DND-41 (cell line): ENCODE measurements around the gene TMEM203.

Source experiments
- ATAC-seq: fragments of 200-7000 bp; cut with Tn5 transposase; 3 replicates; pipeline ENCODE4 v1.9.1; 2021; ENCODE audit warnings: low read depth; ENCODE audit not compliant: insufficient read depth
- DNase-seq: peaks from one replicate; pipeline ENCODE4 v3.0.0-alpha.2; 2020
- H2AFZ ChIP-seq: 2 replicates; pipeline ENCODE4 v1.6.0; 2012; ENCODE audit warnings: low read depth, low read length
- H3K27ac ChIP-seq: 2 replicates; pipeline ENCODE4 v1.5.1; 2012; ENCODE audit warnings: low read length, inconsistent platforms
- H3K27me3 ChIP-seq: fragments of 200-600 bp; sonication (generic); 2 replicates; pipeline ENCODE4 v1.6.0; 2012; ENCODE audit warnings: low read length, mild to moderate bottlenecking, inconsistent platforms; ENCODE audit not compliant: insufficient read depth, poor library complexity
- H3K36me3 ChIP-seq: 2 replicates; pipeline ENCODE4 v1.5.1; 2012; ENCODE audit warnings: low read length, inconsistent platforms; ENCODE audit not compliant: insufficient read depth
- H3K4me1 ChIP-seq: 2 replicates; pipeline ENCODE4 v1.5.1; 2012; ENCODE audit warnings: mild to moderate bottlenecking, low read length; ENCODE audit not compliant: insufficient read depth
- H3K4me2 ChIP-seq: 2 replicates; pipeline ENCODE4 v1.6.0; 2012; ENCODE audit warnings: mild to moderate bottlenecking, moderate library complexity, low read length, inconsistent platforms; ENCODE audit not compliant: insufficient read depth
- H3K4me3 ChIP-seq, 2 experiments: fragments of 200-600 bp in 1 of 2; shearing (Covaris generic) in 1 of 2; 2 replicates each; pipeline ENCODE4 v1.5.1; 2012 to 2016; ENCODE audit warnings: inconsistent platforms in 2 of 2, low read length in 2 of 2, mild to moderate bottlenecking in 2 of 2, low read depth in 1 of 2, moderate library complexity in 1 of 2
- H3K79me2 ChIP-seq: 2 replicates; pipeline ENCODE4 v1.6.0; 2012; ENCODE audit warnings: low read length, inconsistent platforms; ENCODE audit not compliant: insufficient read depth
- H3K9ac ChIP-seq: 2 replicates; pipeline ENCODE4 v1.6.0; 2012; ENCODE audit warnings: low read depth, mild to moderate bottlenecking, inconsistent platforms, low read length, moderate library complexity
- H3K9me3 ChIP-seq: 2 replicates; pipeline ENCODE4 v1.5.1; 2012; ENCODE audit warnings: low read length, moderate library complexity, mild to moderate bottlenecking, inconsistent platforms; ENCODE audit not compliant: insufficient read depth, severe bottlenecking
- H4K20me1 ChIP-seq: 2 replicates; pipeline ENCODE4 v1.6.0; 2012; ENCODE audit warnings: low read length; ENCODE audit not compliant: insufficient read depth
- EZH2 ChIP-seq: IDR thresholded peaks from 3 replicates; pipeline ENCODE4 v1.6.1; 2012; ENCODE audit warnings: borderline replicate concordance, low read depth, mild to moderate bottlenecking, moderate library complexity, low read length, inconsistent platforms; ENCODE audit not compliant: severe bottlenecking
- TF ChIP-seq, protein P1 (sequence below): IDR thresholded peaks from 2 replicates; pipeline ENCODE4 v1.5.1; 2012; ENCODE audit warnings: borderline replicate concordance, low read length, moderate library complexity, mild to moderate bottlenecking; ENCODE audit not compliant: poor library complexity, severe bottlenecking; ENCODE audit errors: extremely low read depth

TMEM203 gene

GRCh38 chr9:137206602-137207001 lies 1.2 kb upstream of the TMEM203 start:
- Histone ChIP-seq H3K4me2 (peak overlapping the region; percentile 99), H3K9ac (peak overlapping the region; percentile 98), H4K20me1 (peaks cover 25% of the 10 kb centered on the region), H3K9me3 (no peaks in the 10 kb centered on the region), H3K36me3 (peaks cover 36% of the 10 kb centered on the region), H3K27me3 (no peaks in the 10 kb centered on the region), H3K79me2 (peaks cover 53% of the 10 kb centered on the region), H2AFZ (no peak overlapping the region), H3K27ac (no peak overlapping the region; the same call in 1 of the 2 replicates), H3K4me3 (peak overlapping the region; percentile 99 to 100; a peak in 3 of 4 replicates), H3K4me1 (peaks cover 49% of the 10 kb centered on the region)
- ATAC-seq (no peak), DNase-seq (no peak)
- TF ChIP-seq EZH2, result no peak
- TF ChIP-seq, protein P1, sequence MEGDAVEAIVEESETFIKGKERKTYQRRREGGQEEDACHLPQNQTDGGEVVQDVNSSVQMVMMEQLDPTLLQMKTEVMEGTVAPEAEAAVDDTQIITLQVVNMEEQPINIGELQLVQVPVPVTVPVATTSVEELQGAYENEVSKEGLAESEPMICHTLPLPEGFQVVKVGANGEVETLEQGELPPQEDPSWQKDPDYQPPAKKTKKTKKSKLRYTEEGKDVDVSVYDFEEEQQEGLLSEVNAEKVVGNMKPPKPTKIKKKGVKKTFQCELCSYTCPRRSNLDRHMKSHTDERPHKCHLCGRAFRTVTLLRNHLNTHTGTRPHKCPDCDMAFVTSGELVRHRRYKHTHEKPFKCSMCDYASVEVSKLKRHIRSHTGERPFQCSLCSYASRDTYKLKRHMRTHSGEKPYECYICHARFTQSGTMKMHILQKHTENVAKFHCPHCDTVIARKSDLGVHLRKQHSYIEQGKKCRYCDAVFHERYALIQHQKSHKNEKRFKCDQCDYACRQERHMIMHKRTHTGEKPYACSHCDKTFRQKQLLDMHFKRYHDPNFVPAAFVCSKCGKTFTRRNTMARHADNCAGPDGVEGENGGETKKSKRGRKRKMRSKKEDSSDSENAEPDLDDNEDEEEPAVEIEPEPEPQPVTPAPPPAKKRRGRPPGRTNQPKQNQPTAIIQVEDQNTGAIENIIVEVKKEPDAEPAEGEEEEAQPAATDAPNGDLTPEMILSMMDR, result no peak

- peak overlapping the region; percentile 99 to 100 for H3K4me3 ChIP-seq
- TF ChIP-seq EZH2, result no peak
- TF ChIP-seq, protein P1, result no peak
- peaks cover 59% of the 10 kb centered on the region for H3K79me2 ChIP-seq
- H3K27ac ChIP-seq, result peak overlapping the region; percentile 90
- H3K9me3 ChIP-seq, result no peaks in the 10 kb centered on the region
- peak overlapping the region; percentile 92 for H2AFZ ChIP-seq
- no peaks in the 10 kb centered on the region for H3K27me3 ChIP-seq
- ATAC-seq (no peak), DNase-seq (no peak)
- H3K36me3 ChIP-seq, result peaks cover 36% of the 10 kb centered on the region
- peak overlapping the region; percentile 98 for H3K9ac ChIP-seq
- H4K20me1 ChIP-seq, result peaks cover 22% of the 10 kb centered on the region
- H3K4me1 ChIP-seq, result peaks cover 57% of the 10 kb centered on the region
- H3K4me2 ChIP-seq, result peak overlapping the region; percentile 99
These were observed 720 bp downstream of the TMEM203 start for GRCh38 chr9:137204731-137205125.

DNA sequence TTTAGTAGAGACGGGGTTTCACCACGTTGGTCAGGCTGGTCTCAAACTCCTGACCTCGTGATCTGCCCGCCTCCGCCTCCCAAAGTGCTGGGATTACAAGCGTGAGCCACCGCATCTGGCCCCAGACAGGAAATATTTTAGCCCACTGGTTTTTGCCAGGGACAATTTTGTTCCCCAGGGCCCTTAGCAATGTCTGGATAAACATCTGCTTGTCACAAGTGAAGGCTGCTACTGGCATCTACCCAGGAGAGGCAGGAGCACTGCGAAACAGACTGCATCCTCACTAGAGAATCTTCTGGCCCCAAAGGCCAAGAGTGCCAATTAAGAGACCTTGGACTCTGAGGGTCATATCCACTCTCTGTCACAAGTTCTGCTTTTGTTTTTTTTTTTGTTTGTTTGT lies 2.5 kb downstream of the TMEM203 start:
- Histone ChIP-seq H3K4me3 (no peak overlapping the region), H4K20me1 (peaks cover 34% of the 10 kb centered on the region), H3K79me2 (peaks cover 63% of the 10 kb centered on the region), H3K9me3 (no peaks in the 10 kb centered on the region), H3K4me1 (peaks cover 75% of the 10 kb centered on the region), H3K36me3 (peaks cover 28% of the 10 kb centered on the region), H3K27ac (no peak overlapping the region), H2AFZ (no peak overlapping the region), H3K27me3 (no peaks in the 10 kb centered on the region), H3K9ac (no peak overlapping the region), H3K4me2 (peak overlapping the region; percentile 99; the same call in 1 of the 2 replicates)
- no peak for DNase-seq
- no peak for ATAC-seq
- TF ChIP-seq, protein P1, result no peak
- no peak for TF ChIP-seq EZH2
